ENCODE data around the gene PBXIP1. TPM values are rescaled to one million over a fixed set of nuclear protein-coding genes. Genes with fewer than 3 reads are reported as not detected.
"Not testable (repeated sequence)": the region's sequence is repeated elsewhere in the genome, so short reads cannot be mapped to it uniquely, and the experiment has no call there.

The PBXIP1 gene
- total RNA-seq, 1 donor from 2014 or later, result 49.2 TPM

GRCh38 chr1:154995301-154995983, 39.5 kb upstream of the PBXIP1 start:
- not testable (repeated sequence) for ATAC-seq (ENCODE audit: poor library complexity)

GRCh38 chr1:154994591-154994990, 38.7 kb upstream of the PBXIP1 start:
- ATAC-seq (ENCODE audit: poor library complexity), result no peak
- intact Hi-C loops (cut with DNase I), result no loop called here
- DNase-seq, result no peak

More at GRCh38 chr1:154995301-154995983, 39.5 kb upstream of the PBXIP1 start:
- intact Hi-C loops (cut with DNase I); DNase-seq: not testable (repeated sequence)

- ATAC-seq (ENCODE audit: poor library complexity) (no peak), DNase-seq (no peak)
- intact Hi-C loops (cut with DNase I), result no loop called here
These were observed 38.3 kb upstream of the PBXIP1 start for GRCh38 chr1:154994269-154994587.

GRCh38 chr1:154993572-154994268, 37.8 kb upstream of the PBXIP1 start, which contains the start of gene LENEP:
TSS of gene LENEP (plus strand) at chr1:154993586. CDS start at chr1:154993608, 22 bp downstream.
- DNase-seq, result no peak
- no peak for ATAC-seq (ENCODE audit: poor library complexity)
- intact Hi-C loops (cut with DNase I), result no loop called here

- ATAC-seq (ENCODE audit: poor library complexity) (no peak), DNase-seq (no peak)
- intact Hi-C loops (cut with DNase I), result no loop called here
These were observed 37.0 kb upstream of the PBXIP1 start for GRCh38 chr1:154992721-154993571.

- intact Hi-C loops (cut with DNase I), result no loop called here
- no peak for DNase-seq
- ATAC-seq (ENCODE audit: poor library complexity), result no peak
These were observed 34.4 kb upstream of the PBXIP1 start for GRCh38 chr1:154990276-154990675.

- ATAC-seq (ENCODE audit: poor library complexity), result no peak
- no peak for DNase-seq
- intact Hi-C loops (cut with DNase I), result no loop called here
These were observed 33.4 kb upstream of the PBXIP1 start for GRCh38 chr1:154989195-154989860.

- DNase-seq (no peak), ATAC-seq (ENCODE audit: poor library complexity) (no peak)
- intact Hi-C loops (cut with DNase I), result no loop called here
These were observed 32.4 kb upstream of the PBXIP1 start for GRCh38 chr1:154988058-154988954.

GRCh38 chr1:154987326-154987725, 31.4 kb upstream of the PBXIP1 start:
- DNase-seq, result no peak
- intact Hi-C loops (cut with DNase I), result no loop called here
- no peak for ATAC-seq (ENCODE audit: poor library complexity)

GRCh38 chr1:154986736-154987135, 30.8 kb upstream of the PBXIP1 start:
- ATAC-seq (ENCODE audit: poor library complexity); intact Hi-C loops (cut with DNase I); DNase-seq: not testable (repeated sequence)

GRCh38 chr1:154983776-154984466, 28.0 kb upstream of the PBXIP1 start:
- intact Hi-C loops (cut with DNase I), result no loop called here
- DNase-seq (no peak), ATAC-seq (ENCODE audit: poor library complexity) (no peak)

GRCh38 chr1:154982897-154983648, 27.2 kb upstream of the PBXIP1 start, which contains the start of gene FLAD1:
TSS of gene FLAD1 (plus strand) at chr1:154983344. CDS start at chr1:154983695, 351 bp downstream.
- intact Hi-C loops (cut with DNase I), result no loop called here
- DNase-seq (peak; percentile 96), ATAC-seq (ENCODE audit: poor library complexity) (peak; percentile 100)

GRCh38 chr1:154982341-154982740, 26.4 kb upstream of the PBXIP1 start:
- intact Hi-C loops (cut with DNase I), result no loop called here
- no peak for DNase-seq
- ATAC-seq (ENCODE audit: poor library complexity), result no peak

- no peak for ATAC-seq (ENCODE audit: poor library complexity)
- DNase-seq, result no peak
- intact Hi-C loops (cut with DNase I), result no loop called here
These were observed 22.5 kb upstream of the PBXIP1 start for GRCh38 chr1:154978360-154978759.

- DNase-seq; ATAC-seq (ENCODE audit: poor library complexity); intact Hi-C loops (cut with DNase I): not testable (repeated sequence)
These were observed 21.9 kb upstream of the PBXIP1 start for GRCh38 chr1:154977762-154978161.

GRCh38 chr1:154975409-154976059, 19.6 kb upstream of the PBXIP1 start:
- intact Hi-C loops (cut with DNase I), result no loop called here
- DNase-seq, result peak; percentile 70

More at GRCh38 chr1:154975409-154976059, 19.6 kb upstream of the PBXIP1 start:
- no peak for ATAC-seq (ENCODE audit: poor library complexity)

All from Right ventricle myocardium superior (tissue), 1 donor.